Cardiac fibroblast (primary cell): ENCODE measurements around the gene GALNT1.

ENCODE experiments used
- DNase-seq, 2 donors: peaks; one replicate each; pipeline versions ENCODE4 v3.0.0 to v3.0.0-alpha.2; 2010; ENCODE audit warnings: low read depth in 2 of 2
- H3K4me3 ChIP-seq, 2 donors: replicated peaks in 1 of 2; 1 replicate in 1 of 2; 2 replicates in 1 of 2; pipeline ENCODE4 v1.5.1; 2011; ENCODE audit warnings: low read depth in 2 of 2, low read length in 2 of 2, mild to moderate bottlenecking in 2 of 2, moderate library complexity in 1 of 2
- CTCF ChIP-seq: IDR thresholded peaks from one replicate; pipeline ENCODE4 v1.5.1; 2011; ENCODE audit warnings: low read depth, mild to moderate bottlenecking, low read length, inconsistent platforms

The GALNT1 gene

GRCh38 chr18:35707247-35707646 lies 125.7 kb downstream of the GALNT1 start:
- TF ChIP-seq CTCF, result no peak
- DNase-seq, result no peak
- no peak overlapping the region for H3K4me3 ChIP-seq

GRCh38 chr18:35707674-35708073 lies 126.1 kb downstream of the GALNT1 start:
- no peak for TF ChIP-seq CTCF
- DNase-seq, result no peak
- no peak overlapping the region for H3K4me3 ChIP-seq

GRCh38 chr18:35710581-35710980 lies 129.0 kb downstream of the GALNT1 start:
- TF ChIP-seq CTCF, result no peak
- DNase-seq, result no peak
- H3K4me3 ChIP-seq, result no peak overlapping the region

- DNase-seq, result no peak
- TF ChIP-seq CTCF, result no peak
- no peak overlapping the region for H3K4me3 ChIP-seq
Measured at GRCh38 chr18:35711227-35711626, 129.7 kb downstream of the GALNT1 start.

GRCh38 chr18:35713545-35713944 lies 132.0 kb downstream of the GALNT1 start:
- H3K4me3 ChIP-seq, result no peak overlapping the region
- TF ChIP-seq CTCF, result no peak
- peak; percentile 47 to 72 for DNase-seq

GRCh38 chr18:35714539-35714938 lies 133.0 kb downstream of the GALNT1 start:
- no peak for DNase-seq
- H3K4me3 ChIP-seq, result no peak overlapping the region
- no peak for TF ChIP-seq CTCF

- TF ChIP-seq CTCF, result no peak
- no peak for DNase-seq
- H3K4me3 ChIP-seq, result no peak overlapping the region
Measured at GRCh38 chr18:35715139-35715538, 133.6 kb downstream of the GALNT1 start.
